HepG2 (cell line): Measurements from ENCODE around the gene LAMA5.

Experiments
- XRCC5 ChIP-seq: fragments of 200-400 bp; formaldehyde crosslinking; optimal IDR thresholded peaks from 2 replicates; pipeline ENCODE3; 2017; ENCODE audit warnings: mild to moderate bottlenecking, low read length
- ZNF615 ChIP-seq: sonication (generic); formaldehyde crosslinking; IDR thresholded peaks from 2 replicates; pipeline ENCODE4 v1.5.0; 2020; ENCODE audit warnings: mild to moderate bottlenecking, missing genetic modification reagents, borderline replicate concordance
- TF ChIP-seq, protein P1 (sequence below): sonication (generic); formaldehyde crosslinking; IDR thresholded peaks from 2 replicates; pipeline ENCODE4 v1.8.1; 2023; ENCODE audit warnings: mild to moderate bottlenecking, missing genetic modification reagents

DNA sequence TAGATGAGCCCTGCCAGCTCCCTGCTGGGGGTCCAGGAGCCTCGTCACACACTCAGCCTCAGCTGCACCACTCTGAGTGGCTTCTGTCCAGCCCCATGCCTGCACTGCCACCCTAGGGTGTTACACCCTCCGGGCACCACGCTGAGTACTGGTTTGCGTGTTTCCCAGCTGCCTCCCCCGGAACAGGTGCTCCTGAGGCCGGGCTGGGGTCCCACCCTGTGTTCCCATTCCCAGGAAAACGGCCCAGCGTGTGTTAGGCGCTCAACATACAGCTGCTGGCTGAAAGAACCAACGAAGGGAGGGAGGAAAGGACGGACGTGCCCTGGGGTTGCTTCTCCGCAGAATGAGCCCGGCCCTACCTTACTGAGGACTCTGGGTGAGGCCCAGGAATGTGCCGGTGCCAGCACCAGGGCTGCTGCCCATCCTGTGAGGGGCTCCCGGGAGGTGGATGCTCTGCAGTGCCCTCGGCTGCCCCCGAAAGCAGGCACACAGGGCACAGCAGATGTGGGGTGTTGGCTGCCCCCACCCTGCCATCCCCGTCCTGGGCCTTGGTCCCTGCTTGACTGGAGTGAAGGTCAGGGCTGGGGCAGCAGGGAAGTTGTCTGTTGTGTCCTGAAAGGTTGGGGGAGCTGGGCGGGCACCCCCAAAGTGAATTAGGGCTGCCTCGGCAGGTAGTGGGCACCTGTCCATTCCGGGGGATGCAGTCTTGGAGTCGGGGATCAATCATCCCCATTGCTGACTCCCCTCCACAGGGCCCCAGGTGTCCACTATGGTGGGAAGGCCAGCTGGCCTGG, 16.3 kb downstream of the LAMA5 start:
- TF ChIP-seq ZNF615 (CRISPR knock-in tag) (no peak), XRCC5 (no peak)
- TF ChIP-seq, protein P1, sequence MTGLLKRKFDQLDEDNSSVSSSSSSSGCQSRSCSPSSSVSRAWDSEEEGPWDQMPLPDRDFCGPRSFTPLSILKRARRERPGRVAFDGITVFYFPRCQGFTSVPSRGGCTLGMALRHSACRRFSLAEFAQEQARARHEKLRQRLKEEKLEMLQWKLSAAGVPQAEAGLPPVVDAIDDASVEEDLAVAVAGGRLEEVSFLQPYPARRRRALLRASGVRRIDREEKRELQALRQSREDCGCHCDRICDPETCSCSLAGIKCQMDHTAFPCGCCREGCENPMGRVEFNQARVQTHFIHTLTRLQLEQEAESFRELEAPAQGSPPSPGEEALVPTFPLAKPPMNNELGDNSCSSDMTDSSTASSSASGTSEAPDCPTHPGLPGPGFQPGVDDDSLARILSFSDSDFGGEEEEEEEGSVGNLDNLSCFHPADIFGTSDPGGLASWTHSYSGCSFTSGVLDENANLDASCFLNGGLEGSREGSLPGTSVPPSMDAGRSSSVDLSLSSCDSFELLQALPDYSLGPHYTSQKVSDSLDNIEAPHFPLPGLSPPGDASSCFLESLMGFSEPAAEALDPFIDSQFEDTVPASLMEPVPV (CRISPR knock-in tag), result no peak
